Measurements from ENCODE around the gene PRICKLE4. TPM values are rescaled to one million over a fixed set of nuclear protein-coding genes. Genes with fewer than 3 reads are reported as not detected.

PRICKLE4 gene
- total and polyA plus RNA-seq, 2 experiments from 2014 or later, result 2.1 TPM; not detected in 1

DNA sequence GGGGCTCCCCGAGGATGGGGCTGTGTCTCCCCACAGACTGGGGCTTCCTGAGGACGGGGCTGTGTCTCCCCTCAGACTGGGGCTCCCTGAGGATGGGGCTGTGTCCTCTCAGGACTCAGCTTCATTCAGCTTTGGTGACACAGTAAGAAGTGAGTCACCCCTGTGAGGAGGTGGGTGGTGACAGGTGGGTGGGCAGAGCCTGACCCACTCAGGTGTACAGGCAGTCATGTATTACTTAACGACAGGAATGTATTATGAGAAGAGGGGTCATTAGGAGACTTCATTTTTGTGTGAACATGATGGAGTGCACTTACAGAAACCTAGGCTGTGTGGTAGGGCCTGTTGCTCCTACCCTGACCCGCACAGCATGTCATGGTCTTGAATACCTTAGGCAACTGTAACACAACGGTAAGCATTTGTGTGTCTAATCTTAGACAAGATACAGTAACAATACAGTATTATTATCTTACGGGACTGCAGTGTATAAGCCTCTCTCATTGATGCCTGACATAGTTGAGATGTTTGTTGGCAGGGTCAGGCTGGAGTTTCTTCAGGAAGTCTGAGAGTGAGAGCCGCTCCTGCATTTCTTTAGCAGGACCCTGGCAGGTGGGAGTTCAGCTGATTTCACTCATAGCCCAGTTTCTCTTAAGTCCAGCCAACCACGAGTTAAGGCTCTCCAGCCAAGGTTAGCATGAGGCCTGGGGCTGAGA, 22.5 kb upstream of the PRICKLE4 start:
- peaks cover 10% of the 10 kb centered on the region for H3K27me3 ChIP-seq (replicated peaks; ENCODE audit: insufficient read depth)
- H3K9ac ChIP-seq, result no peak overlapping the region
- no peak overlapping the region for H3K4me3 ChIP-seq
- H3K9me3 ChIP-seq (ENCODE audit: low read depth), result no peaks in the 10 kb centered on the region
- no peaks in the 10 kb centered on the region for H3K36me3 ChIP-seq (ENCODE audit: low read depth)
- H3F3A ChIP-seq (ENCODE audit: insufficient read depth), result no peaks in the 10 kb centered on the region
- no peaks in the 10 kb centered on the region for H4K20me1 ChIP-seq (ENCODE audit: insufficient read depth)
- H3K79me2 ChIP-seq (ENCODE audit: insufficient read depth), result no peaks in the 10 kb centered on the region
- TF ChIP-seq EZH2phosphoT487 (IDR thresholded peaks at IDR 0.05; ENCODE audit: insufficient read depth, low read depth), result no peak
- TF ChIP-seq EZH2 (IDR thresholded peaks at IDR 0.05; ENCODE audit: insufficient read depth, poor library complexity, severe bottlenecking), result no peak
- no peak overlapping the region for H2AFZ ChIP-seq
- no peak overlapping the region for H3K27ac ChIP-seq
- in situ Hi-C loops (cut with MboI), result no loop called here
- H3K4me1 ChIP-seq (ENCODE audit: insufficient read depth), result no peaks in the 10 kb centered on the region
- no peak for DNase-seq
- WGBS, 2 experiments (ENCODE audit: low coverage in 1 of 2, low lambda C conversion rate in 2 of 2, missing lambda C conversion rate in 2 of 2), result 69 to 72% methylated on average over 7 to 8 of the region's 8 CpGs
- H3K4me2 ChIP-seq (ENCODE audit: unreplicated experiment), result no peak overlapping the region
- no peaks in the 10 kb centered on the region for H3K9me2 ChIP-seq (ENCODE audit: insufficient read depth)

DNA sequence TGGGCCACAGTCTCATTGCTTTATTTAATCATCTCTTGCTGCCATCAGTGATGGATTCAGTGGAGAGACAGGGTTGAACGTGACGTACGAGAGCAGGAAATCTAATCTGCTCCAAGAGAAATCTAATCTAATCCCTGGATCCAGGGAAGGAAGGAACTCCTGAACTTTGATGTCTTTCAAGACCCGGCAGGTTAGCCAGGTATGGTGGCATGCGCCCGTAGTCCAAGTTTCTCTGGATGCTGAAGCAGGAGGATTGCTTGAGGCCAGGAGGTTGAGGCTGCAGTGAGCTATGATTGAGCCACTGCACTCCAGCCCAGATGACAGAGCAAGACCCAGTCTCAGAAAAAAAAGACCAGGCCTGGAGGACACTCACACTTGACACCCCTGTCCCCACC, 21.9 kb upstream of the PRICKLE4 start:
- Histone ChIP-seq H3K27ac (no peak overlapping the region), H3F3A (ENCODE audit: insufficient read depth) (no peaks in the 10 kb centered on the region), H3K4me1 (ENCODE audit: insufficient read depth) (no peaks in the 10 kb centered on the region), H3K36me3 (ENCODE audit: low read depth) (no peaks in the 10 kb centered on the region), H4K20me1 (ENCODE audit: insufficient read depth) (no peaks in the 10 kb centered on the region), H3K9me2 (ENCODE audit: insufficient read depth) (no peaks in the 10 kb centered on the region), H3K4me3 (no peak overlapping the region), H3K9ac (no peak overlapping the region), H3K27me3 (replicated peaks; ENCODE audit: insufficient read depth) (peaks cover 10% of the 10 kb centered on the region), H3K4me2 (ENCODE audit: unreplicated experiment) (no peak overlapping the region), H3K9me3 (ENCODE audit: low read depth) (no peaks in the 10 kb centered on the region), H2AFZ (no peak overlapping the region), H3K79me2 (ENCODE audit: insufficient read depth) (no peaks in the 10 kb centered on the region)
- TF ChIP-seq EZH2 (IDR thresholded peaks at IDR 0.05; ENCODE audit: insufficient read depth, poor library complexity, severe bottlenecking) (no peak), EZH2phosphoT487 (IDR thresholded peaks at IDR 0.05; ENCODE audit: insufficient read depth, low read depth) (no peak)
- in situ Hi-C loops (cut with MboI), result no loop called here
- DNase-seq, result no peak
- WGBS, 2 experiments (ENCODE audit: low coverage in 1 of 2, low lambda C conversion rate in 2 of 2, missing lambda C conversion rate in 2 of 2), result 72% methylated on average over 6 of the region's 6 CpGs

DNA sequence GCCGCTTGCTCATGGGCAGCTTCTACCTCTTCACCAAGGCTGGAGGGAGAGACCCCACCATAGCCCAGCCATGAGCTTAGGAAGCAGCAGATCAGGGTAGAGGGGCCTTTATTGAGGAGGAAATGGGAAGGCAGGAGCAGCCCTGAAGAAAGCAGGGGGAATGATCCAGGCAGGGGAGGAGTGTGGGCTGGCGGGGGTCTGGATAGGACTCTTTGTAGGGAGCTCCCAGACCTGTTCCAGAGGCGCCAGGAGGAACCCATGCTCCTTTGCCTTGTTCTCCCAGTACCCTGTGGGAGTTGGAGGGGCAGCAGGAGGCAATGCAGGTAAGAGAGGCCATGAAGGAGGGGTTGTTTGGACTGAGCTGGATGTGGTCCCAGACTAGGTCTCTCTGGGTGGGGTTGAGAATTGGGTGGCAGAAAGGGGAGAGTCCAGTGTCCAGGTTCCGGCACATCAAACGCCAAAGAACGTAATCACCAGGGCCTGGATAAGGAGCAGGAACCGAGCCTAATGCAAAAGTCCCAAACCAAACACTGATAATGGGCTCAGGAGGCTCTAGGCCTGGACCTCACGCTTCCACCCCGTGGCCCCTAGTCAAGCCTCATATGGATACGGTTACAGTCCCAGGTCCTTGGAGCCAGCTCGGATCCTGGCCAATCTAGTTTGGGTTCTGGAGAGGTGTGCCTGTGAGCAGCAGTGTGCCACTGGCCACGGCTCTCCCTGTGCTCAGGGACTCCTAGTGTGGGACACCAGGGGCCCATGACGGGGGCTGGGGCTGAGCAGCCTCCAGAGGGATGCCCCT, 21.3 kb upstream of the PRICKLE4 start:
- H3K9me3 ChIP-seq (ENCODE audit: low read depth), result no peaks in the 10 kb centered on the region
- H3K4me3 ChIP-seq, result no peak overlapping the region
- no peaks in the 10 kb centered on the region for H3K79me2 ChIP-seq (ENCODE audit: insufficient read depth)
- no peaks in the 10 kb centered on the region for H3K9me2 ChIP-seq (ENCODE audit: insufficient read depth)
- DNase-seq, result no peak
- no peaks in the 10 kb centered on the region for H3K4me1 ChIP-seq (ENCODE audit: insufficient read depth)
- H3K9ac ChIP-seq, result no peak overlapping the region
- H3K27me3 ChIP-seq (replicated peaks; ENCODE audit: insufficient read depth), result peaks cover 3% of the 10 kb centered on the region
- no peak overlapping the region for H2AFZ ChIP-seq
- 68 to 69% methylated on average over 13 of the region's 13 CpGs for WGBS, 2 experiments (ENCODE audit: low coverage in 1 of 2, low lambda C conversion rate in 2 of 2, missing lambda C conversion rate in 2 of 2)
- H3F3A ChIP-seq (ENCODE audit: insufficient read depth), result no peaks in the 10 kb centered on the region
- in situ Hi-C loops (cut with MboI), result no loop called here
- no peaks in the 10 kb centered on the region for H3K36me3 ChIP-seq (ENCODE audit: low read depth)
- TF ChIP-seq EZH2phosphoT487 (IDR thresholded peaks at IDR 0.05; ENCODE audit: insufficient read depth, low read depth), result no peak
- no peak for TF ChIP-seq EZH2 (IDR thresholded peaks at IDR 0.05; ENCODE audit: insufficient read depth, poor library complexity, severe bottlenecking)
- no peaks in the 10 kb centered on the region for H4K20me1 ChIP-seq (ENCODE audit: insufficient read depth)
- H3K27ac ChIP-seq, result no peak overlapping the region
- no peak overlapping the region for H3K4me2 ChIP-seq (ENCODE audit: unreplicated experiment)

DNA sequence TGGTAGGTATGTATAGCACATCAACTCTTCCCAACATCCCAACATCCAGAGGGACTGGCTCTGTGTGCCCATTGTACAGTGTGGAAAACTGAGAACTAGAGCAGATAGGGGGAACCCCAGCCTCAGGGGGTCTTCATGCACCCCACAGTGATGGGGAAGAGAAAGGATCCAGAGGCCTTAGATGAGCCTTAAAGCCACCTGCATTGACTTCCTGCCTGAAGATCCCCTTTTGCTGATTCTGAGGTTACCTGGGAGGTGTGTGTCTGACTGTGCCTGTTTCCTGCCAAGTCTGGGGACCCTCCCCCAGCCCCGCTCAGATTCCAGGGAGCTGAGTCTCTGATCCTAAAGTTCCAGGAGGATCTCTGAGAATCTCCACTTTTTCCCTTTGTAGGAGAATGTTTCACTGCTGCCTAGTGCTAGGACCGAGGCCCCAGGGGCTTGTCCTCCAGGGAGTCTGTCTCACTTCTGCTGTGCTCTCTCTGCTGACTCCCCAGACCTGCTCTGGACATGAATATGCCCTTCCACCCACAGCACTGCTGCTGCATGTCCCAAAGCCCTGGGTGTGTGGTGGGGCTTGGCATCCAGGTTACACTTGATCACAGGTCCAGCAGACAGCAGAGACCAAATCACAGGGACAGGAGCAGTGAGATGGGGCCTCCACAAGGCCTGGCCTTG, 20.5 kb upstream of the PRICKLE4 start:
- Histone ChIP-seq H3K27ac (no peak overlapping the region), H3K4me3 (no peak overlapping the region), H3K4me1 (ENCODE audit: insufficient read depth) (no peaks in the 10 kb centered on the region), H3K79me2 (ENCODE audit: insufficient read depth) (no peaks in the 10 kb centered on the region), H2AFZ (no peak overlapping the region), H3F3A (ENCODE audit: insufficient read depth) (no peaks in the 10 kb centered on the region), H3K36me3 (ENCODE audit: low read depth) (no peaks in the 10 kb centered on the region), H4K20me1 (ENCODE audit: insufficient read depth) (no peaks in the 10 kb centered on the region), H3K9me3 (ENCODE audit: low read depth) (no peaks in the 10 kb centered on the region), H3K27me3 (replicated peaks; ENCODE audit: insufficient read depth) (no peaks in the 10 kb centered on the region), H3K9ac (no peak overlapping the region), H3K9me2 (ENCODE audit: insufficient read depth) (no peaks in the 10 kb centered on the region), H3K4me2 (ENCODE audit: unreplicated experiment) (no peak overlapping the region)
- WGBS, 2 experiments (ENCODE audit: low coverage in 1 of 2, low lambda C conversion rate in 2 of 2, missing lambda C conversion rate in 2 of 2), result 63 to 69% methylated on average over 2 of the region's 2 CpGs
- DNase-seq, result no peak
- in situ Hi-C loops (cut with MboI), result no loop called here
- no peak for TF ChIP-seq EZH2phosphoT487 (IDR thresholded peaks at IDR 0.05; ENCODE audit: insufficient read depth, low read depth)
- TF ChIP-seq EZH2 (IDR thresholded peaks at IDR 0.05; ENCODE audit: insufficient read depth, poor library complexity, severe bottlenecking), result no peak

Measured in GM23248 (cell line).